ENCODE data around the gene PNMT. TPM values are rescaled to one million over a fixed set of nuclear protein-coding genes. Genes with fewer than 3 reads are reported as not detected.

Gene PNMT
- total and polyA plus RNA-seq, 8 donors: 0.45 to 16.6 (median 7.1) TPM; not detected in 2

DNA sequence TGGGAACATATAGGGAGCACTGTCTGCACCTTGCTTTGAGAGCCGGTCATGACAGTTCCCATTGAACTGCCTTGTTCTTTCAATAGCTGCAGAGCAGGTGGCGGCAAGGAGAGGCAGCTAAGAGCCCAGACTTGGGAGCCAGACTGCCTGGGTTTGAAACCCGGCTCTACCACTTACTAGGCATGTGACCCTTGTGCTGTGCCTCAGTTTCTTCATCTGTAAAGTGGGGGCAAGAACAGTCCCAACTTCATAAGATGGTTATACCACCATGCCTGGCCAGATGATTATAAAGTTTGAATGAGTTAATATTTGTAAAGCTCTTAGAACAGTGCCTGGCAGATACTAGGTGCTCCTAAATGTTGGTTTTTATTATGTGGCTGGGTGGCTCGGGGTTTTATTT is 46.0 kb downstream of the PNMT start:
- H3K4me1 ChIP-seq: peaks cover 6 to 20% (median 18%) of the 10 kb centered on the region in 4 donors
- peaks cover 26 to 99% (median 92%) of the 10 kb centered on the region in 4 donors for H3K36me3 ChIP-seq
- intact Hi-C loops (cut with DNase I; ENCODE audit: low total_unique reads): no loop called here
- H3K27ac ChIP-seq: no peak overlapping the region
- H3K9me3 ChIP-seq: no peaks in the 10 kb centered on the region
- no peak for TF ChIP-seq EP300 (IDR thresholded peaks at IDR 0.05)
- TF ChIP-seq POLR2A (IDR thresholded peaks at IDR 0.05): no peak
- TF ChIP-seq, protein P1, sequence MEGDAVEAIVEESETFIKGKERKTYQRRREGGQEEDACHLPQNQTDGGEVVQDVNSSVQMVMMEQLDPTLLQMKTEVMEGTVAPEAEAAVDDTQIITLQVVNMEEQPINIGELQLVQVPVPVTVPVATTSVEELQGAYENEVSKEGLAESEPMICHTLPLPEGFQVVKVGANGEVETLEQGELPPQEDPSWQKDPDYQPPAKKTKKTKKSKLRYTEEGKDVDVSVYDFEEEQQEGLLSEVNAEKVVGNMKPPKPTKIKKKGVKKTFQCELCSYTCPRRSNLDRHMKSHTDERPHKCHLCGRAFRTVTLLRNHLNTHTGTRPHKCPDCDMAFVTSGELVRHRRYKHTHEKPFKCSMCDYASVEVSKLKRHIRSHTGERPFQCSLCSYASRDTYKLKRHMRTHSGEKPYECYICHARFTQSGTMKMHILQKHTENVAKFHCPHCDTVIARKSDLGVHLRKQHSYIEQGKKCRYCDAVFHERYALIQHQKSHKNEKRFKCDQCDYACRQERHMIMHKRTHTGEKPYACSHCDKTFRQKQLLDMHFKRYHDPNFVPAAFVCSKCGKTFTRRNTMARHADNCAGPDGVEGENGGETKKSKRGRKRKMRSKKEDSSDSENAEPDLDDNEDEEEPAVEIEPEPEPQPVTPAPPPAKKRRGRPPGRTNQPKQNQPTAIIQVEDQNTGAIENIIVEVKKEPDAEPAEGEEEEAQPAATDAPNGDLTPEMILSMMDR (IDR thresholded peaks at IDR 0.05): no peak
- no peak for TF ChIP-seq POLR2AphosphoS5 (IDR thresholded peaks at IDR 0.05)
- H3K4me3 ChIP-seq: no peak overlapping the region
- no peak for DNase-seq
- H3K27me3 ChIP-seq: no peaks in the 10 kb centered on the region
- 90 to 91% (median 91%) methylated on average over 3 to 4 of the region's 4 CpGs for WGBS, 5 donors

DNA sequence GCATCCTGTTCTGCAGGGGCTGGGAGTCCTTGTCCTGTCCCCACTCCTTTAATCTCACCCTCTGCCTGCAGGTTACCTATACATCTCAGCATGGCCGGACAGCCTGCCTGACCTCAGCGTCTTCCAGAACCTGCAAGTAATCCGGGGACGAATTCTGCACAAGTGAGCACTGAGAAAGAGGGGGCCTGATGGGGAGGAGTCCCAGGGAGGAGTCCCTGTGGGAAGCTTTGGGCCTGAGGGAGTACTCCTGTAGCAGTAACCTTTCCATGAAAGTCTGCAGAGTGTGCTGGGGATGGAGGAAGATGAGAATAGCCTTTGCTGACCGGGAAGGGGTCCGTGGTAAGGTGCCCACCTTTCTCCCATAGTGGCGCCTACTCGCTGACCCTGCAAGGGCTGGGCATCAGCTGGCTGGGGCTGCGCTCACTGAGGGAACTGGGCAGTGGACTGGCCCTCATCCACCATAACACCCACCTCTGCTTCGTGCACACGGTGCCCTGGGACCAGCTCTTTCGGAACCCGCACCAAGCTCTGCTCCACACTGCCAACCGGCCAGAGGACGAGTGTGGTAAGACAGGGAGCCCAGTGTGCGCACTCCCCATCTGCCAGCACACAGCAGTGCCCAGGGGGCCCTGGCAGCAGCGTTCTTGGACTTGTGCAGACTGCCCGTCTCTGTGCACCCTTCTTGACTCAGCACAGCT is 47.3 kb downstream of the PNMT start:
- no peak overlapping the region for H3K4me3 ChIP-seq
- intact Hi-C loops (cut with DNase I; ENCODE audit: low total_unique reads): no loop called here
- peaks cover 27 to 99% (median 92%) of the 10 kb centered on the region in 4 donors for H3K36me3 ChIP-seq
- H3K9me3 ChIP-seq: no peaks in the 10 kb centered on the region
- TF ChIP-seq, protein P1 (IDR thresholded peaks at IDR 0.05): no peak
- TF ChIP-seq EP300 (IDR thresholded peaks at IDR 0.05) (no peak), POLR2AphosphoS5 (IDR thresholded peaks at IDR 0.05) (no peak), POLR2A (IDR thresholded peaks at IDR 0.05) (no peak)
- no peaks in the 10 kb centered on the region for H3K27me3 ChIP-seq
- DNase-seq: no peak
- 72 to 85% (median 79%) methylated on average over 14 to 18 of the region's 18 CpGs for WGBS, 5 donors
- peaks cover 6 to 20% (median 18%) of the 10 kb centered on the region in 4 donors for H3K4me1 ChIP-seq
- H3K27ac ChIP-seq: peak overlapping the region; percentile 78 to 90 (median 81)

- peak overlapping the region; percentile 78 to 90 (median 81) for H3K27ac ChIP-seq
- H3K4me1 ChIP-seq: peaks cover 6 to 20% (median 18%) of the 10 kb centered on the region in 4 donors
- no peak overlapping the region for H3K4me3 ChIP-seq
- no peaks in the 10 kb centered on the region for H3K9me3 ChIP-seq
- TF ChIP-seq POLR2A (IDR thresholded peaks at IDR 0.05) (no peak), EP300 (IDR thresholded peaks at IDR 0.05) (no peak), POLR2AphosphoS5 (IDR thresholded peaks at IDR 0.05) (no peak)
- TF ChIP-seq, protein P1 (IDR thresholded peaks at IDR 0.05): no peak
- H3K36me3 ChIP-seq: peaks cover 24 to 95% (median 88%) of the 10 kb centered on the region in 4 donors
- no peaks in the 10 kb centered on the region for H3K27me3 ChIP-seq
- DNase-seq: no peak
- intact Hi-C loops (cut with DNase I; ENCODE audit: low total_unique reads): no loop called here
- WGBS, 5 donors: 38 to 65% (median 60%) methylated on average over 11 to 15 of the region's 15 CpGs
These were observed 48.0 kb downstream of the PNMT start for GRCh38 chr17:39716073-39716818.

GRCh38 chr17:39716879-39717536 is 48.8 kb downstream of the PNMT start:
- peaks cover 6 to 20% (median 18%) of the 10 kb centered on the region in 4 donors for H3K4me1 ChIP-seq
- 57 to 76% (median 66%) methylated on average over 11 of the region's 11 CpGs for WGBS, 5 donors
- peaks cover 16 to 95% (median 88%) of the 10 kb centered on the region in 4 donors for H3K36me3 ChIP-seq
- H3K4me3 ChIP-seq: no peak overlapping the region
- no peak for TF ChIP-seq EP300 (IDR thresholded peaks at IDR 0.05)
- TF ChIP-seq POLR2A (IDR thresholded peaks at IDR 0.05): no peak
- peak in 2 of 3 donors; percentile 40 to 62 for TF ChIP-seq POLR2AphosphoS5 (IDR thresholded peaks at IDR 0.05)
- TF ChIP-seq, protein P1 (IDR thresholded peaks at IDR 0.05): no peak
- intact Hi-C loops (cut with DNase I; ENCODE audit: low total_unique reads): no loop called here
- H3K27ac ChIP-seq: peak overlapping the region; percentile 78 to 90 (median 81)
- H3K27me3 ChIP-seq: no peaks in the 10 kb centered on the region
- peak in 1 of 2 donors; percentile 81 for DNase-seq
- no peaks in the 10 kb centered on the region for H3K9me3 ChIP-seq

Measured in stomach (tissue), 9 donors.